ENCODE data around the gene FAM221B.

DNA sequence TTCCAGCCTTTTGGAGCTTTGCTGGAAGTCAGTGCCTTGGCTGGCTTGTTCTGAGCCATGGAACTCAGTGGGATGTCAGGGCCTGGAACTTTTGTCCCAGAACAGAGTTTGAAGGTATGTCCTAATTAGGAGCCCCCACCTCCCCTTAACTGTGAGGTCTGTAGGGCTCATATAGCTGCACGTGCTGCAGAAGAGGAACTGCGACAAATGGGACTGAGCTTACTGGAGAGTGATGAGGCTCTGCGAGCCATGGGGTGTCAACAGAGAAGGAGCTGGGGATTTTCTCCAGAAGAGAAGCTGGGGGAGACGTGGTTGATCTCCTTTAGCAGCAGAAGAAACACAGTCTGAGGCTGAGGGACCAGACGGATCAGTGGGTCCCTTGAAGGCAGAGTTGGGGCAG is 11.4 kb upstream of the FAM221B start:
- TF ChIP-seq, protein P1, sequence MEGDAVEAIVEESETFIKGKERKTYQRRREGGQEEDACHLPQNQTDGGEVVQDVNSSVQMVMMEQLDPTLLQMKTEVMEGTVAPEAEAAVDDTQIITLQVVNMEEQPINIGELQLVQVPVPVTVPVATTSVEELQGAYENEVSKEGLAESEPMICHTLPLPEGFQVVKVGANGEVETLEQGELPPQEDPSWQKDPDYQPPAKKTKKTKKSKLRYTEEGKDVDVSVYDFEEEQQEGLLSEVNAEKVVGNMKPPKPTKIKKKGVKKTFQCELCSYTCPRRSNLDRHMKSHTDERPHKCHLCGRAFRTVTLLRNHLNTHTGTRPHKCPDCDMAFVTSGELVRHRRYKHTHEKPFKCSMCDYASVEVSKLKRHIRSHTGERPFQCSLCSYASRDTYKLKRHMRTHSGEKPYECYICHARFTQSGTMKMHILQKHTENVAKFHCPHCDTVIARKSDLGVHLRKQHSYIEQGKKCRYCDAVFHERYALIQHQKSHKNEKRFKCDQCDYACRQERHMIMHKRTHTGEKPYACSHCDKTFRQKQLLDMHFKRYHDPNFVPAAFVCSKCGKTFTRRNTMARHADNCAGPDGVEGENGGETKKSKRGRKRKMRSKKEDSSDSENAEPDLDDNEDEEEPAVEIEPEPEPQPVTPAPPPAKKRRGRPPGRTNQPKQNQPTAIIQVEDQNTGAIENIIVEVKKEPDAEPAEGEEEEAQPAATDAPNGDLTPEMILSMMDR (IDR thresholded peaks at IDR 0.05; ENCODE audit: poor library complexity, severe bottlenecking), result no peak
- no peak for TF ChIP-seq POLR2AphosphoS5 (IDR thresholded peaks at IDR 0.05)
- no peak for TF ChIP-seq EP300 (conservative IDR thresholded peaks at IDR 0.05; ENCODE audit: poor library complexity, severe bottlenecking)
- no peak for TF ChIP-seq TAF1 (IDR thresholded peaks at IDR 0.05; ENCODE audit: low read depth)
- TF ChIP-seq EZH2 (IDR thresholded peaks at IDR 0.05; ENCODE audit: borderline replicate concordance, insufficient read depth, low read length, poor library complexity, severe bottlenecking), result no peak
- TF ChIP-seq, protein P2, sequence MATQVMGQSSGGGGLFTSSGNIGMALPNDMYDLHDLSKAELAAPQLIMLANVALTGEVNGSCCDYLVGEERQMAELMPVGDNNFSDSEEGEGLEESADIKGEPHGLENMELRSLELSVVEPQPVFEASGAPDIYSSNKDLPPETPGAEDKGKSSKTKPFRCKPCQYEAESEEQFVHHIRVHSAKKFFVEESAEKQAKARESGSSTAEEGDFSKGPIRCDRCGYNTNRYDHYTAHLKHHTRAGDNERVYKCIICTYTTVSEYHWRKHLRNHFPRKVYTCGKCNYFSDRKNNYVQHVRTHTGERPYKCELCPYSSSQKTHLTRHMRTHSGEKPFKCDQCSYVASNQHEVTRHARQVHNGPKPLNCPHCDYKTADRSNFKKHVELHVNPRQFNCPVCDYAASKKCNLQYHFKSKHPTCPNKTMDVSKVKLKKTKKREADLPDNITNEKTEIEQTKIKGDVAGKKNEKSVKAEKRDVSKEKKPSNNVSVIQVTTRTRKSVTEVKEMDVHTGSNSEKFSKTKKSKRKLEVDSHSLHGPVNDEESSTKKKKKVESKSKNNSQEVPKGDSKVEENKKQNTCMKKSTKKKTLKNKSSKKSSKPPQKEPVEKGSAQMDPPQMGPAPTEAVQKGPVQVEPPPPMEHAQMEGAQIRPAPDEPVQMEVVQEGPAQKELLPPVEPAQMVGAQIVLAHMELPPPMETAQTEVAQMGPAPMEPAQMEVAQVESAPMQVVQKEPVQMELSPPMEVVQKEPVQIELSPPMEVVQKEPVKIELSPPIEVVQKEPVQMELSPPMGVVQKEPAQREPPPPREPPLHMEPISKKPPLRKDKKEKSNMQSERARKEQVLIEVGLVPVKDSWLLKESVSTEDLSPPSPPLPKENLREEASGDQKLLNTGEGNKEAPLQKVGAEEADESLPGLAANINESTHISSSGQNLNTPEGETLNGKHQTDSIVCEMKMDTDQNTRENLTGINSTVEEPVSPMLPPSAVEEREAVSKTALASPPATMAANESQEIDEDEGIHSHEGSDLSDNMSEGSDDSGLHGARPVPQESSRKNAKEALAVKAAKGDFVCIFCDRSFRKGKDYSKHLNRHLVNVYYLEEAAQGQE (IDR thresholded peaks at IDR 0.05; ENCODE audit: borderline replicate concordance), result no peak
- no peak for TF ChIP-seq RAD21 (conservative IDR thresholded peaks at IDR 0.05)

Data from neural cell (in vitro differentiated cells).